ENCODE measurements around the gene CHN1. TPM values are rescaled to one million over a fixed set of nuclear protein-coding genes. Genes with fewer than 3 reads are reported as not detected.

Gene CHN1
- total RNA-seq, 4 donors from 2014 or later, result 7.8 to 9.7 (median 9.4) TPM

- intact Hi-C loops (cut with DNase I), result no loop called here
- Histone ChIP-seq H3K4me3 (replicated peaks in 1 of 3) (no peak overlapping the region), H3K36me3 (no peaks in the 10 kb centered on the region), H3K9me3 (no peaks in the 10 kb centered on the region), H3K4me1 (no peaks in the 10 kb centered on the region), H3K27me3 (no peaks in the 10 kb centered on the region), H3K27ac (no peak overlapping the region)
- WGBS, 2 donors, result 81 to 88% methylated on average over 3 of the region's 3 CpGs
- no peak for TF ChIP-seq POLR2A (IDR thresholded peaks at IDR 0.05)
- no peak for TF ChIP-seq CTCF (IDR thresholded peaks at IDR 0.05)
- no peak for DNase-seq
These were observed 117.0 kb downstream of the CHN1 start for GRCh38 chr2:174888146-174888545.

GRCh38 chr2:174882416-174882815, 122.8 kb downstream of the CHN1 start:
- Histone ChIP-seq H3K9me3 (no peaks in the 10 kb centered on the region), H3K4me1 (no peaks in the 10 kb centered on the region), H3K27ac (no peak overlapping the region), H3K27me3 (no peaks in the 10 kb centered on the region), H3K4me3 (replicated peaks in 1 of 3) (no peak overlapping the region), H3K36me3 (no peaks in the 10 kb centered on the region)
- intact Hi-C loops (cut with DNase I), result no loop called here
- WGBS, 2 donors, result 93% methylated on average over 3 of the region's 3 CpGs
- DNase-seq, result no peak
- TF ChIP-seq CTCF (IDR thresholded peaks at IDR 0.05), result no peak
- no peak for TF ChIP-seq POLR2A (IDR thresholded peaks at IDR 0.05)

GRCh38 chr2:174881678-174882077, 123.5 kb downstream of the CHN1 start:
- H3K36me3 ChIP-seq, result no peaks in the 10 kb centered on the region
- no peak for DNase-seq
- no peak overlapping the region for H3K27ac ChIP-seq
- H3K4me1 ChIP-seq, result no peaks in the 10 kb centered on the region
- 67 to 80% methylated on average over 2 of the region's 2 CpGs for WGBS, 2 donors
- intact Hi-C loops (cut with DNase I), result no loop called here
- no peaks in the 10 kb centered on the region for H3K9me3 ChIP-seq
- TF ChIP-seq POLR2A (IDR thresholded peaks at IDR 0.05), result no peak
- TF ChIP-seq CTCF (IDR thresholded peaks at IDR 0.05), result no peak
- H3K4me3 ChIP-seq (replicated peaks in 1 of 3), result no peak overlapping the region
- no peaks in the 10 kb centered on the region for H3K27me3 ChIP-seq

- no peaks in the 10 kb centered on the region for H3K27me3 ChIP-seq
- TF ChIP-seq POLR2A (IDR thresholded peaks at IDR 0.05) (no peak), CTCF (IDR thresholded peaks at IDR 0.05) (no peak)
- H3K36me3 ChIP-seq, result no peaks in the 10 kb centered on the region
- H3K4me1 ChIP-seq, result no peaks in the 10 kb centered on the region
- H3K9me3 ChIP-seq, result no peaks in the 10 kb centered on the region
- no peak overlapping the region for H3K27ac ChIP-seq
- intact Hi-C loops (cut with DNase I), result no loop called here
- H3K4me3 ChIP-seq (replicated peaks in 1 of 3), result peak overlapping the region in 2 of 3 donors; percentile 4 to 9
- 24 to 29% methylated on average over 4 of the region's 4 CpGs for WGBS, 2 donors
- peak; percentile 40 to 59 for DNase-seq
These were observed 126.5 kb downstream of the CHN1 start for GRCh38 chr2:174878537-174879147.

GRCh38 chr2:174877751-174878150, 127.4 kb downstream of the CHN1 start:
- WGBS, 2 donors, result 96 to 98% methylated on average over 5 of the region's 5 CpGs
- H3K4me1 ChIP-seq, result no peaks in the 10 kb centered on the region
- no peak for TF ChIP-seq CTCF (IDR thresholded peaks at IDR 0.05)
- TF ChIP-seq POLR2A (IDR thresholded peaks at IDR 0.05), result no peak
- no peaks in the 10 kb centered on the region for H3K9me3 ChIP-seq
- no peak for DNase-seq
- no peaks in the 10 kb centered on the region for H3K27me3 ChIP-seq
- H3K4me3 ChIP-seq (replicated peaks in 1 of 3), result no peak overlapping the region
- H3K36me3 ChIP-seq, result no peaks in the 10 kb centered on the region
- intact Hi-C loops (cut with DNase I), result no loop called here
- no peak overlapping the region for H3K27ac ChIP-seq

Data from thyroid gland (tissue), 4 donors.